Prostate gland (tissue), 2 donors: ENCODE results near the gene DYNLRB2.
A peak's percentile ranks its signal among the peaks of the same experiment; 100 is the strongest.

Experiments used
- POLR2A ChIP-seq: fragments of 450-650 bp; IDR thresholded peaks from one replicate; pipeline ENCODE4 v1.6.1; 2016; ENCODE audit warnings: antibody characterized with exemption, mild to moderate bottlenecking
- POLR2AphosphoS5 ChIP-seq: sonication (generic); formaldehyde crosslinking; IDR thresholded peaks from one replicate; pipeline ENCODE4 v1.6.1; 2017; ENCODE audit warnings: antibody characterized with exemption
- TF ChIP-seq, protein P1 (sequence below), 4 experiments: fragments of 200-600 bp in 2 of 4; fragments of 450-650 bp in 2 of 4; sonication (generic) in 2 of 4; IDR thresholded peaks; 1 replicate in 3 of 4; 2 replicates in 1 of 4; pipeline ENCODE4 v1.5.1; 2016 to 2019; ENCODE audit warnings: antibody characterized with exemption in 4 of 4, mild to moderate bottlenecking in 2 of 4, moderate library complexity in 2 of 4

DNA sequence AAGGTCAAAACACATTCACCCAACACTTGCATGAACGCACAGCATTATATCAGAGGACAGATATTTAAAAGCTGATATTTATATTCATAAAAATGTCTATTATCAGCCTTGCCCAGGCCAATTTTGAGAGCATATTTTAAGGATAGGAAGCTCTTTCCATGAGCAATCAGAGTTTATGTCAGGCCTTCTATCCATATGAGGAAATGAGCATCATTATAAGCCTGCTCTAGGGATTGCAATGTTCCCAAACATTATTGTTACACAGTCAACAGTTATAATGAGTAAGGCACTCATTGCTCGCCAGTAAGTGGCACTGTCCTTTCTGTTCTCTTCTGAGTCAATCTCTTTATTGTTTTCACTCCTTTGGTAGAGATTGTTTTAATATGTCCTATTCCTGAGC is 37.7 kb upstream of the DYNLRB2 start:
- TF ChIP-seq, protein P1, sequence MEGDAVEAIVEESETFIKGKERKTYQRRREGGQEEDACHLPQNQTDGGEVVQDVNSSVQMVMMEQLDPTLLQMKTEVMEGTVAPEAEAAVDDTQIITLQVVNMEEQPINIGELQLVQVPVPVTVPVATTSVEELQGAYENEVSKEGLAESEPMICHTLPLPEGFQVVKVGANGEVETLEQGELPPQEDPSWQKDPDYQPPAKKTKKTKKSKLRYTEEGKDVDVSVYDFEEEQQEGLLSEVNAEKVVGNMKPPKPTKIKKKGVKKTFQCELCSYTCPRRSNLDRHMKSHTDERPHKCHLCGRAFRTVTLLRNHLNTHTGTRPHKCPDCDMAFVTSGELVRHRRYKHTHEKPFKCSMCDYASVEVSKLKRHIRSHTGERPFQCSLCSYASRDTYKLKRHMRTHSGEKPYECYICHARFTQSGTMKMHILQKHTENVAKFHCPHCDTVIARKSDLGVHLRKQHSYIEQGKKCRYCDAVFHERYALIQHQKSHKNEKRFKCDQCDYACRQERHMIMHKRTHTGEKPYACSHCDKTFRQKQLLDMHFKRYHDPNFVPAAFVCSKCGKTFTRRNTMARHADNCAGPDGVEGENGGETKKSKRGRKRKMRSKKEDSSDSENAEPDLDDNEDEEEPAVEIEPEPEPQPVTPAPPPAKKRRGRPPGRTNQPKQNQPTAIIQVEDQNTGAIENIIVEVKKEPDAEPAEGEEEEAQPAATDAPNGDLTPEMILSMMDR (IDR thresholded peaks at IDR 0.05) = no peak
- TF ChIP-seq POLR2A (no peak), POLR2AphosphoS5 (peak; percentile 85)
